Muscle layer of colon (tissue), 2 donors: ENCODE results near the gene CPNE8.

ENCODE experiments used
- H3K27ac ChIP-seq: one replicate; pipeline ENCODE4 v1.7.0; 2013; ENCODE audit warnings: low read depth, mild to moderate bottlenecking, low read length, moderate library complexity
- H3K27me3 ChIP-seq, 2 donors: one replicate each; pipeline ENCODE4 v1.7.0; 2013; ENCODE audit warnings: low read length in 2 of 2, mild to moderate bottlenecking in 2 of 2; ENCODE audit not compliant: insufficient read depth in 2 of 2, control insufficient read depth in 1 of 2
- H3K36me3 ChIP-seq: one replicate; pipeline ENCODE4 v1.7.0; 2013; ENCODE audit warnings: mild to moderate bottlenecking, low read length; ENCODE audit not compliant: insufficient read depth
- H3K4me1 ChIP-seq: one replicate; pipeline ENCODE4 v1.7.0; 2013; ENCODE audit warnings: mild to moderate bottlenecking, low read length; ENCODE audit not compliant: insufficient read depth
- H3K4me3 ChIP-seq, 2 donors: one replicate each; pipeline ENCODE4 v1.7.0; 2013; ENCODE audit warnings: low read length in 2 of 2, low read depth in 1 of 2, mild to moderate bottlenecking in 1 of 2, moderate library complexity in 1 of 2
- H3K9ac ChIP-seq: one replicate; pipeline ENCODE4 v1.7.0; 2013; ENCODE audit warnings: low read length
- H3K9me3 ChIP-seq: one replicate; pipeline ENCODE4 v1.7.0; 2013; ENCODE audit warnings: mild to moderate bottlenecking, low read length
- donor health status: abdominal sarcoma.
- donor health status: Adenocarcinoma of cecum.

The CPNE8 gene

DNA sequence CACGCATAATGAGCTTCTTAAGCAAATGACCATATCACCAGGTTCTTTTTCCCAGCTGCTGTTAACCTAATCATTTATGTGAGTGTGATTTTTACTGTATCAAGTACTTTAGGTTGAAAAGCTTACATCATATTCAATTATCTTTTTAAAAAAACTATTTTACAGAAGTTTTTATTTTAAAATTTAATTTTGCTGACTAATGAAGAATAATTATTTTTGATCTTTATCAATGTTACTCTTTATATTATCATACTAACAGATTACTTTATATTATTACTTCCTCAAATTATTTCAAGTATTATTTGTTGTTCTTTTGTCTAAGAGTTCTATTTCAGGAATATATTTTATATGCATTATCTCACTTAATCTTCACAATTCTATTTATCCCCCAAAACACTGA lies 236.3 kb downstream of the CPNE8 start:
- H3K9ac ChIP-seq = no peak overlapping the region
- H3K27me3 ChIP-seq = no peaks in the 10 kb centered on the region
- H3K4me1 ChIP-seq = no peaks in the 10 kb centered on the region
- H3K4me3 ChIP-seq = no peak overlapping the region
- peaks cover 16% of the 10 kb centered on the region for H3K36me3 ChIP-seq
- H3K27ac ChIP-seq = no peak overlapping the region
- no peaks in the 10 kb centered on the region for H3K9me3 ChIP-seq

DNA sequence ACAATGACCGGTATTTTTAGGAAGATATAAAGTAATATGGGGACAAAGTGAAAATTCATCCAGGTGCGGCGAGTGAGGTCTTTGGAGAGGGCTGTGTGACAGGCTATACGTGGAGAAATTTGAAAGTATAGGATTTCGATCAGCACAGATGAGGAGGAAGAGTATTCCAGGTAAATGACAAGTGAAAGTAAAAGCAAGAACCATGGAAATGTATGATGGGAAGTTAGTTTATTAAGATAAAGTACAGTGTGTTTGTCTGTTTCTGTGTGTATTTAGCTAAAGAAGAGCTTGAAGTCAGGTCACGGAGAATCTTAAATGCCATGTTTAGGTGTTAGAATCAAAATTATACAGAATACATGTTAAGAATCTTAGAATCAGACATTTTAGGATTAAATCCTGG lies 239.0 kb downstream of the CPNE8 start:
- Histone ChIP-seq H3K9ac (no peak overlapping the region), H3K4me3 (no peak overlapping the region), H3K4me1 (no peaks in the 10 kb centered on the region), H3K36me3 (peaks cover 10% of the 10 kb centered on the region), H3K9me3 (no peaks in the 10 kb centered on the region), H3K27me3 (no peaks in the 10 kb centered on the region), H3K27ac (no peak overlapping the region)

DNA sequence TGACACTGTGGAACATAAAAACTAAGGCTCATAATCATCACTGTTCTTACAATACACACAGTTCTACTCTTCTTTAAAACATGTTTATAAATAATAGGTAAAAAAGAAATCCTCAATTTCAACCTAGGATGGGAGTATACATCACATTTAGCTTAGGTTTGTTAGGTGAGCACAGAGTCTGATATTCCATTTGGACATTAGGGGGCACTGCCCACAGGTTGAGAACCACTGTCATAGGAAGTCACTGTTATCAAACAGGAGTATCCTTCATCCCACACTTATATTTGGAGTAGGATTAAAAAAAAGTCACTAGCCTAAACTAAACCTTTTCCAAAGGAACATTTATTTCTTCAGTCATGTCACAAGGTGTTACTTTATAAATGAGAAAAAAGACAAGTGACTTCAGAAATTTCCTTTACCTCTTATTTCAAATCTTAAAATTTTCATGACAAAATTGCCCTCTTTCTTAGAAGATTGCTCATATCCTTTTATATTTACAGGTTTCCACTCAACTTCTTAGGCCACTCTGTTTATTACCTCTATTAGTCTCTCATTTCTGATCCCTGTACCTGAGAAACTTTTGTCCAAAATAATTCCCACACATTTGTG lies 240.6 kb downstream of the CPNE8 start:
- H3K4me1 ChIP-seq = no peaks in the 10 kb centered on the region
- H3K27ac ChIP-seq = no peak overlapping the region
- H3K27me3 ChIP-seq = no peaks in the 10 kb centered on the region
- H3K9ac ChIP-seq = no peak overlapping the region
- H3K4me3 ChIP-seq = no peak overlapping the region
- H3K9me3 ChIP-seq = no peaks in the 10 kb centered on the region
- H3K36me3 ChIP-seq = peaks cover 10% of the 10 kb centered on the region

DNA sequence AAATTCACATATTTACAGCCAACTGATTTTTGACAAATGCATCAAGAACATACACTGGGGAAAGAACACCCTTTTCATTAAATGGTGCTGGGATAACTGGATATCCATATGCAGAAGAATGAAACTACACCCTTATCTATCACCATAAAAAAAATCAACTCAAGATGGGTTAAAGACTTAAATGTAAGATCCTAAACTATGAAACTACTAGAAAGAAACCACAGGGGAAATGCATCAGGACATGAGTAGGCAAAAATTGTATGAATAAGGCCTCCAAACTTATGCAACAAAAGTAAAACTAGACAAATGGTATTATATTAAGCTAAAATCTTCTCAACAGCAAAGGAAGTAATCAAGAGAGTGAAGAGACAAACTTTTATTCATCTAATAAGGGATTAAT lies 242.6 kb downstream of the CPNE8 start:
- no peak overlapping the region for H3K27ac ChIP-seq
- H3K36me3 ChIP-seq = peaks cover 8% of the 10 kb centered on the region
- H3K27me3 ChIP-seq = no peaks in the 10 kb centered on the region
- H3K9ac ChIP-seq = no peak overlapping the region
- H3K4me3 ChIP-seq = no peak overlapping the region
- H3K4me1 ChIP-seq = no peaks in the 10 kb centered on the region
- H3K9me3 ChIP-seq = no peaks in the 10 kb centered on the region

DNA sequence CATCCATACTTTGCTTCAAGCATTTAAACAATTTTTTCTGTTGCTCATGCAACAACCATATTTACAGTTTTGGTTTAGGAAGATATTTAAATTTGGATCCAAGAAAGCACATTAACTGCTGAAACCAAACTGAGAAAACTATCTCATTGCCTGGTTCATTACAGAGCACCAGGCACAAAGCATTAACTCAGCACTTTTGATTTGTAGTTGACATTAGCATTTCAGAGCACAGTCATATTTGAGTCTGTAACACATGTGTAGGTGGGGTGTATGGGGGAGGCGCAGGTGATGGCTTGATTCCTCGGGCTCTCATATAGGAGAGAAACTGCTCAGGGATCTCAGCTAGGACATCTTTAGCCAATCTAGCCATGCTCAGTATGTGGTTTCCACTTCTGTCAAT lies 251.7 kb downstream of the CPNE8 start:
- Histone ChIP-seq H3K9me3 (no peaks in the 10 kb centered on the region), H3K4me1 (no peaks in the 10 kb centered on the region), H3K27me3 (no peaks in the 10 kb centered on the region), H3K9ac (no peak overlapping the region), H3K27ac (no peak overlapping the region), H3K36me3 (no peaks in the 10 kb centered on the region), H3K4me3 (no peak overlapping the region)

DNA sequence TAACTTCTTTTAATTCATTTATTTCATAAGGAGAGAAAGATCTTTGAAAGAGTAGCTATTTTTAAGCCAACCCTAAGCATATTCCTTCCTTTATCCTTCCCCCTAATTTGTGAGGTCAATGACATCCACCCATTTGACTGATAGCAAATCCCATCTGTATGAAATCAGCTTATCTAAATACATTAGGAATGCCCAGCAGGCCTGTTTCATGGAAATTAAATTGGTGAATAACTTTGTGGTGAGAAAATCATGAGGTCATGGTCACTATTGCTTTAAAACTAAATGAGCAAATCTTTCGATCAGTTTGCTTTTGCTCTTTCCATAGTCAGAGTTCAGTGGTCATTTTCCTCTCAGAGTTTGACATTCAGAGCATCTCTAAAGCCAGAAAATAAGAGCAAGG lies 256.6 kb downstream of the CPNE8 start:
- Histone ChIP-seq H3K9ac (no peak overlapping the region), H3K27me3 (no peaks in the 10 kb centered on the region), H3K4me3 (no peak overlapping the region), H3K4me1 (no peaks in the 10 kb centered on the region), H3K36me3 (no peaks in the 10 kb centered on the region), H3K9me3 (no peaks in the 10 kb centered on the region), H3K27ac (no peak overlapping the region)

DNA sequence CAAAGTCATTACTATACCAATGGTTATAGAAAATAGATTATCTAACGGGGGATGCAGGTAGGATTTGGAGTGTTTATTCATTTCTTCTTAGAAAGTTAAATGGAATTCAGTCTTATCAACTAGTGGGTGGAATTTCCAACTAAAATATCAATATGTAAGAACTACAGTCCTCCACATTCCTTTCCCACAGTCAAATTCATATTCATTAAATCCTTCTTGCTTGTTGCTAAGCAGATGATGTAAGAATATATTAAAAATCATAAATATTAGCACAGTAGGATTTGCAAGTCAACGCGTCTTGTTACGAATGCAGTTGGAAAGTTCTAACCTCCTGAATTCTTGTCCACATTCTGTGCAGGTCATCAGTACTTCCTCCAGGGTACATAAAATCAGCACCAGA lies 259.2 kb downstream of the CPNE8 start:
- no peaks in the 10 kb centered on the region for H3K9me3 ChIP-seq
- H3K9ac ChIP-seq = no peak overlapping the region
- H3K4me1 ChIP-seq = no peaks in the 10 kb centered on the region
- no peak overlapping the region for H3K4me3 ChIP-seq
- H3K27ac ChIP-seq = no peak overlapping the region
- H3K36me3 ChIP-seq = no peaks in the 10 kb centered on the region
- H3K27me3 ChIP-seq = no peaks in the 10 kb centered on the region

DNA sequence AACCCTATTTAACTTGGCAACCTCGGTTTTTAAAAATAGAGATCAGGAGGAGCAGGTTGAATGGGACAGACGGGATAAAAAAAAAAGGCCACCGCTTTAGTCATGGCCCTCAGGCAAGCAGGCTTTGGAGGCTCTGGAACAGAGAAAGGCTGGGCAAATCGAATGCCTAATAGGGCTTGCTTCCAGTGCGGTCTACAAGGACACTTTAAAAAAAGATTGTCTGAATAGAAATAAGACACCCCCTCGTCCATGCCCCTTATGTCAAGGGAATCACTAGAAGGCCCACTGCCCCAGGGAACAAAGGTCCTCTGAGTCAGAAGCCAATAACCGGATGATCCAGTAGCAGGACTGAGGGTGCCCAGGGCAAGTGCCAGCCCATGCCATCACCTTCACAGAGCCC lies 265.8 kb downstream of the CPNE8 start:
- H3K4me3 ChIP-seq = no peak overlapping the region

DNA sequence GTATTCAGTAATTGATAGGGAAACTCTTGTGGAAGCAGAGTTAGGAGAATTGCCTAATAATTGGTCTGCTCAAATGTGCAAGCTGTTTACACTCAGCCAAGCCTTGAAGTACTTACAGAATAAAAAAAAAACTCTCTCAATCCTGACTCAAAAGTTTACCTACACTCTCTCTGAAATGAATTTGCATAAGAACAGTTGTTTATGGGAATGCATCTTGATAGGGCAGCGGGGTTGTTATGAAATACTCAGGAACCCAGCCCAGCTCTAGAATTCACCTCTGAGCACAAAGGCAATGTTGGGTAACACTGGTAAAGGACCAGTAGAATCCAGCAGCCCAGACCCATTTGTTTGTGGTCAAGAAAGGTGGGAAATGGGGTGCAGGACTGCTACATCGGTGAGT lies 267.0 kb downstream of the CPNE8 start:
- H3K36me3 ChIP-seq = no peaks in the 10 kb centered on the region
- H3K9ac ChIP-seq = no peak overlapping the region
- no peaks in the 10 kb centered on the region for H3K9me3 ChIP-seq
- no peak overlapping the region for H3K27ac ChIP-seq
- H3K27me3 ChIP-seq = no peaks in the 10 kb centered on the region
- H3K4me1 ChIP-seq = no peaks in the 10 kb centered on the region
- H3K4me3 ChIP-seq = no peak overlapping the region

More for the DNA sequence above, 265.8 kb downstream of the CPNE8 start:
- Histone ChIP-seq H3K27me3 (no peaks in the 10 kb centered on the region), H3K27ac (no peak overlapping the region), H3K36me3 (no peaks in the 10 kb centered on the region), H3K9me3 (no peaks in the 10 kb centered on the region), H3K9ac (no peak overlapping the region), H3K4me1 (no peaks in the 10 kb centered on the region)

DNA sequence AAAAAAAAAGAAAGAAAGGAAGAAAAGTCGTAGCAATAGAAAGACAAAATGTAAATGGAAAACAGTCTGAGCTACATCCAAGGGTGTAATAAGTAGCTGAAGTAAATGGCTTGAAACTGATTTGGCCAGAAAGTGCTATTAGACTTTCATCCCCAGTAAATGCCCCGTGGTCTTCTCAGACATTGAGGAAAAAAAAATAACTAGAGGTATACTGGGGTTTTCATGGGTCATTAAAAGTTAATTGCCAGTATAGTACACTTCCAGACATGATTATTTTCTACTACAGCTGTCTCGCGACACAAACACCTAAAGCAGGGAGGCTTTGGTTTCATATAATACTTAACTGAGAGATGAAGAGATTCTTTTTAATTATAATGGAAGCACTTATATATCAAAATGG lies 271.9 kb downstream of the CPNE8 start:
- H3K4me3 ChIP-seq = no peak overlapping the region
- H3K27ac ChIP-seq = no peak overlapping the region
- H3K4me1 ChIP-seq = no peaks in the 10 kb centered on the region
- no peak overlapping the region for H3K9ac ChIP-seq
- H3K9me3 ChIP-seq = no peaks in the 10 kb centered on the region
- no peaks in the 10 kb centered on the region for H3K27me3 ChIP-seq
- H3K36me3 ChIP-seq = no peaks in the 10 kb centered on the region

DNA sequence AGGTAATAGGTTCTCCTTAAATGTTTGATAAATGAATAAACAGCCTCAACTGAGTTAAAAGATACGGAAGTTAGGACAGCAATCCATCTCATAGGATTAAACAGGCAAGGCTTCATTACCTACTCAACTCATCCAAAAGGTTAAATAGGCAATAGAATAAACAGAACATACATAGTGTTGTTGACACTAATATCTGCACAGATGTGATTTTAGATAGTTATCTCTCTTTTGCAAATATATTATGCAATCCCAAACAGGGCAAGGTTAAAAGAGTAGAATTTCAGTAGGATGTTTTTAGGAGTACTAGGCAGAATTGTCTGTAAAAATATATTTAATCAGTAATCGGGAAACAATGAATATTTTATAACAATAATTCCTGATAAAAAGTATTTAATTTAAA lies 276.3 kb downstream of the CPNE8 start:
- Histone ChIP-seq H3K27me3 (no peaks in the 10 kb centered on the region), H3K4me3 (no peak overlapping the region), H3K27ac (no peak overlapping the region), H3K9me3 (no peaks in the 10 kb centered on the region), H3K4me1 (no peaks in the 10 kb centered on the region), H3K9ac (no peak overlapping the region), H3K36me3 (no peaks in the 10 kb centered on the region)

DNA sequence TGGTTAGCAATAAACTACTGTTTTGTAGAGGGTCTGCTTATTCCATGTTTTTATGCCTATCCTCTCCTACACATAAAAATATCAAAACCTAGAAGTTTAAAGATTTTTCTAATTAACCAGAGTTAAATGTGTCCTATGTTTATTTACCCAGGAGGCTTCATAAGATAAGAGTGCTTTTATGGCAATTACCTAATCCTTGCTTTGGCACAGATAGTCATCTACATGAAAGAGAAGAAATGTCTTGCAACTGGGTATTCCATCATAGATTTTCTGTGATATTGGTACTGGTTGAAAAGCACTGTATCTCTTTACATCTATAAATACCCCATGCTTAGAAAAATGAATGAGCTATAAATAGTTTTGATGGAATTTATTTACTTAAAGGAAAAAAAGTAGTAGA lies 277.1 kb downstream of the CPNE8 start:
- H3K36me3 ChIP-seq = no peaks in the 10 kb centered on the region
- no peaks in the 10 kb centered on the region for H3K27me3 ChIP-seq
- H3K4me3 ChIP-seq = no peak overlapping the region
- no peaks in the 10 kb centered on the region for H3K4me1 ChIP-seq
- H3K9ac ChIP-seq = no peak overlapping the region
- H3K9me3 ChIP-seq = no peaks in the 10 kb centered on the region
- no peak overlapping the region for H3K27ac ChIP-seq
